ENCODE data around the gene XXYLT1. TPM values are rescaled to one million over a fixed set of nuclear protein-coding genes. Genes with fewer than 3 reads are reported as not detected.

Gene XXYLT1
- total and polyA plus RNA-seq, 2 of the 4 experiments (the other 2 are of a cell fraction): 14.7 to 18.1 TPM

GRCh38 chr3:195143221-195143620 lies 127.7 kb downstream of the XXYLT1 start:
- no peak overlapping the region for H4K8ac ChIP-seq (ENCODE audit: low read depth in 2 of 2, low read length in 2 of 2)
- intact Hi-C loops (cut with micrococcal nuclease) (no loop called here), in situ Hi-C loops (cut with MboI; ENCODE audit: low sequenced_read_pairs) (no loop called here), dilution Hi-C loops (cut with HindIII; ENCODE audit: low sequenced_read_pairs, unreplicated experiment) (no loop called here)
- peaks cover 2% of the 10 kb centered on the region; the same call in 1 of the 2 replicates for H3K4me1 ChIP-seq (ENCODE audit: control insufficient read depth, insufficient read depth, low read length)
- 88% methylated on average over 5 of the region's 5 CpGs; no CpG with 5 or more reads in 1 of the 2 experiments for WGBS, 2 experiments (ENCODE audit: extremely low coverage in 2 of 2, insufficient read length in 1 of 2)
- no peak overlapping the region for H3K4ac ChIP-seq (ENCODE audit: low read depth, low read length)
- TF ChIP-seq RCOR1 (IDR thresholded peaks at IDR 0.05; ENCODE audit: insufficient replicate concordance, low read length) (no peak), CEBPB (IDR thresholded peaks at IDR 0.05; ENCODE audit: low read depth, low read length) (no peak), MAZ (IDR thresholded peaks at IDR 0.05; ENCODE audit: borderline replicate concordance, low read depth, low read length) (no peak), RFX5 (IDR thresholded peaks at IDR 0.05; ENCODE audit: low read depth, low read length) (no peak), ELK1 (IDR thresholded peaks at IDR 0.05; ENCODE audit: borderline replicate concordance, low read depth, low read length) (no peak), SMC3 (IDR thresholded peaks at IDR 0.05; ENCODE audit: low read depth, low read length) (no peak), CHD1 (IDR thresholded peaks at IDR 0.05; ENCODE audit: low read depth, low read length) (no peak), USF2 (IDR thresholded peaks at IDR 0.05; ENCODE audit: low read depth, low read length) (no peak), RAD21 (IDR thresholded peaks at IDR 0.05; ENCODE audit: low read length) (no peak), NFE2L2 (IDR thresholded peaks at IDR 0.05; ENCODE audit: low read depth, low read length) (no peak)
- TF ChIP-seq, protein P1, sequence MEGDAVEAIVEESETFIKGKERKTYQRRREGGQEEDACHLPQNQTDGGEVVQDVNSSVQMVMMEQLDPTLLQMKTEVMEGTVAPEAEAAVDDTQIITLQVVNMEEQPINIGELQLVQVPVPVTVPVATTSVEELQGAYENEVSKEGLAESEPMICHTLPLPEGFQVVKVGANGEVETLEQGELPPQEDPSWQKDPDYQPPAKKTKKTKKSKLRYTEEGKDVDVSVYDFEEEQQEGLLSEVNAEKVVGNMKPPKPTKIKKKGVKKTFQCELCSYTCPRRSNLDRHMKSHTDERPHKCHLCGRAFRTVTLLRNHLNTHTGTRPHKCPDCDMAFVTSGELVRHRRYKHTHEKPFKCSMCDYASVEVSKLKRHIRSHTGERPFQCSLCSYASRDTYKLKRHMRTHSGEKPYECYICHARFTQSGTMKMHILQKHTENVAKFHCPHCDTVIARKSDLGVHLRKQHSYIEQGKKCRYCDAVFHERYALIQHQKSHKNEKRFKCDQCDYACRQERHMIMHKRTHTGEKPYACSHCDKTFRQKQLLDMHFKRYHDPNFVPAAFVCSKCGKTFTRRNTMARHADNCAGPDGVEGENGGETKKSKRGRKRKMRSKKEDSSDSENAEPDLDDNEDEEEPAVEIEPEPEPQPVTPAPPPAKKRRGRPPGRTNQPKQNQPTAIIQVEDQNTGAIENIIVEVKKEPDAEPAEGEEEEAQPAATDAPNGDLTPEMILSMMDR (conservative IDR thresholded peaks at IDR 0.05; ENCODE audit: low read depth, low read length): no peak
- H2BK120ac ChIP-seq (ENCODE audit: low read depth, low read length): no peak overlapping the region
- no peak overlapping the region for H3K27ac ChIP-seq (ENCODE audit: insufficient read depth, low read length)
- H3K27me3 ChIP-seq (ENCODE audit: control insufficient read depth, insufficient read depth, low read length): no peaks in the 10 kb centered on the region
- DNase-seq (no peak), ATAC-seq (ENCODE audit: low read depth) (no peak)
- no peak overlapping the region for H4K91ac ChIP-seq (ENCODE audit: insufficient read depth, low read depth, low read length)
- ChIA-PET POLR2A (ENCODE audit: unreplicated experiment) (no interaction called here), CTCF (interaction anchor here (1.0 kb wide), 1 partner anchor 128 kb away, joined by 5 read pairs; the partner anchor contains the start of gene XXYLT1)
- no peak overlapping the region for H3K4me3 ChIP-seq (ENCODE audit: insufficient read depth, low read depth, low read length)
- peaks cover 6 to 13% of the 10 kb centered on the region in 2 experiments; a peak in 1 of 4 replicates for H3K79me1 ChIP-seq (ENCODE audit: low read depth in 1 of 2, low read length in 2 of 2)
- no peak overlapping the region for H3K9ac ChIP-seq (ENCODE audit: low read depth, low read length)
- H3K14ac ChIP-seq (replicated peaks; ENCODE audit: low read depth, low read length): no peak overlapping the region
- BruUV-seq (replicated peaks): no TSS peak
- H3K56ac ChIP-seq (ENCODE audit: extremely low read depth, insufficient read depth, low read length): no peak overlapping the region
- no peak overlapping the region for H2AK9ac ChIP-seq (replicated peaks; ENCODE audit: low read depth, low read length, poor library complexity)
- H4K20me1 ChIP-seq (ENCODE audit: insufficient read depth, low read length): no peaks in the 10 kb centered on the region
- H3K36me3 ChIP-seq (ENCODE audit: control insufficient read depth, insufficient read depth, low read length): 0 out of 2 replicates have a peak, but pooled peaks cover 2% of the 10 kb centered on the region
- no peak overlapping the region for H2BK20ac ChIP-seq (ENCODE audit: low read depth, low read length)
- H3K23ac ChIP-seq (ENCODE audit: low read depth, low read length): no peak overlapping the region
- H2BK15ac ChIP-seq (ENCODE audit: low read depth, low read length): no peak overlapping the region
- no peak overlapping the region for H2AK5ac ChIP-seq (ENCODE audit: low read depth, low read length)
- no peak overlapping the region for H2BK5ac ChIP-seq (ENCODE audit: low read depth, low read length, poor library complexity, severe bottlenecking)
- H4K5ac ChIP-seq (ENCODE audit: low read depth, low read length): no peak overlapping the region
- H3K9me3 ChIP-seq (ENCODE audit: control insufficient read depth, insufficient read depth, low read length): no peaks in the 10 kb centered on the region; the same call in 1 of the 2 replicates
- H3K4me2 ChIP-seq (ENCODE audit: low read depth, low read length): no peak overlapping the region
- H3K9me1 ChIP-seq (ENCODE audit: insufficient read depth, low read length): no peaks in the 10 kb centered on the region
- H2AFZ ChIP-seq (replicated peaks; ENCODE audit: low read length, poor library complexity): no peak overlapping the region
- no peak overlapping the region for H3K18ac ChIP-seq (ENCODE audit: low read depth, low read length)

Measured in IMR-90 (cell line).